CD4-positive, alpha-beta T cell treated with Interleukin-6 at 100 ng/mL for 8 hours (primary cell): ENCODE results near the gene ABCA10.
A peak's percentile ranks its signal among the peaks of the same experiment; 100 is the strongest.
"Not testable (repeated sequence)": the region's sequence is repeated elsewhere in the genome, so short reads cannot be mapped to it uniquely, and the experiment has no call there.

ENCODE experiments used
- DNase-seq: peaks from one replicate; pipeline ENCODE4 v3.0.0-alpha.2; 2020; ENCODE audit warnings: mixed read lengths, low spot score

The ABCA10 gene, protein sequence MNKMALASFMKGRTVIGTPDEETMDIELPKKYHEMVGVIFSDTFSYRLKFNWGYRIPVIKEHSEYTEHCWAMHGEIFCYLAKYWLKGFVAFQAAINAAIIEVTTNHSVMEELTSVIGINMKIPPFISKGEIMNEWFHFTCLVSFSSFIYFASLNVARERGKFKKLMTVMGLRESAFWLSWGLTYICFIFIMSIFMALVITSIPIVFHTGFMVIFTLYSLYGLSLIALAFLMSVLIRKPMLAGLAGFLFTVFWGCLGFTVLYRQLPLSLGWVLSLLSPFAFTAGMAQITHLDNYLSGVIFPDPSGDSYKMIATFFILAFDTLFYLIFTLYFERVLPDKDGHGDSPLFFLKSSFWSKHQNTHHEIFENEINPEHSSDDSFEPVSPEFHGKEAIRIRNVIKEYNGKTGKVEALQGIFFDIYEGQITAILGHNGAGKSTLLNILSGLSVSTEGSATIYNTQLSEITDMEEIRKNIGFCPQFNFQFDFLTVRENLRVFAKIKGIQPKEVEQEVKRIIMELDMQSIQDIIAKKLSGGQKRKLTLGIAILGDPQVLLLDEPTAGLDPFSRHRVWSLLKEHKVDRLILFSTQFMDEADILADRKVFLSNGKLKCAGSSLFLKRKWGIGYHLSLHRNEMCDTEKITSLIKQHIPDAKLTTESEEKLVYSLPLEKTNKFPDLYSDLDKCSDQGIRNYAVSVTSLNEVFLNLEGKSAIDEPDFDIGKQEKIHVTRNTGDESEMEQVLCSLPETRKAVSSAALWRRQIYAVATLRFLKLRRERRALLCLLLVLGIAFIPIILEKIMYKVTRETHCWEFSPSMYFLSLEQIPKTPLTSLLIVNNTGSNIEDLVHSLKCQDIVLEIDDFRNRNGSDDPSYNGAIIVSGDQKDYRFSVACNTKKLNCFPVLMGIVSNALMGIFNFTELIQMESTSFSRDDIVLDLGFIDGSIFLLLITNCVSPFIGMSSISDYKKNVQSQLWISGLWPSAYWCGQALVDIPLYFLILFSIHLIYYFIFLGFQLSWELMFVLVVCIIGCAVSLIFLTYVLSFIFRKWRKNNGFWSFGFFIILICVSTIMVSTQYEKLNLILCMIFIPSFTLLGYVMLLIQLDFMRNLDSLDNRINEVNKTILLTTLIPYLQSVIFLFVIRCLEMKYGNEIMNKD (N-terminal part only)

DNA sequence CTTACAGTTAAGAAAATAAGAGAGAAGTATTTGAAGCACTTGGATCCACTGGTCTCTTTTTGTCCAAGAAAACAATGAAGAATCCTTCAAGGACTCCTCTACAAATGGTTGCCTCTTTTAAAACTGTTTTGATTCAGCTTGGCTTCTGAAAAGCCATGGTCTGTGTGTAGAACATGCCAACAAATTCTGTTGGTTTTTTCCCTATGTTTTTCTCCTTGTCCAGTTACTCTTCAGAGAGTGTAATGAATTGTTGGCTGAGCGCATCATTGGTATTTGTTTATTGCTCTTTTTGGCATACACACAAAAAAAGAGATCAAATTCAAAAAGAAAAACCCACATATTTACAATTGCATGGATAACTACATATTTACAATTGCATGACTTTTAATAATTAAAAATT is at the start of gene ABCA10:
TSS of gene ABCA10 (minus strand) at position 249 of the 400 bp plus-strand sequence. CDS start 3,466 bp downstream, outside the sequence.
- no peak for DNase-seq

DNA sequence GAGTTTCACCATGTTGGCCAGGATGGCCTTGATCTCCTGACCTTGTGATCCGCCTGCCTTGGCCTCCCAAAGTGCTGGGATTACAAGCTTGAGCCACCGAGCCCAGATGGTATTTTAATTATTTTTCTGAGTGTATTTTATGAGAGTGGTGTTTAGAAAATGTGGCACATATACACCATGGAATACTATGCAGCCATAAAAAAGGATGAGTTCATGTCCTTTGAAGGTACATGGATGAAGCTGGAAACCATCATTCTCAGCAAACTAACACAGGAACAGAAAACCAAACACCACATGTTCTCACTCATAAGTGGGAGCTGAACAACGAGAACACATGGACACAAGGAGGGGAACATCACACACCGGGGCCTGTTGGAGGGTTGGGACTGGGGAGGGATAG is 47.7 kb upstream of the ABCA10 start:
- DNase-seq = not testable (repeated sequence)

DNA sequence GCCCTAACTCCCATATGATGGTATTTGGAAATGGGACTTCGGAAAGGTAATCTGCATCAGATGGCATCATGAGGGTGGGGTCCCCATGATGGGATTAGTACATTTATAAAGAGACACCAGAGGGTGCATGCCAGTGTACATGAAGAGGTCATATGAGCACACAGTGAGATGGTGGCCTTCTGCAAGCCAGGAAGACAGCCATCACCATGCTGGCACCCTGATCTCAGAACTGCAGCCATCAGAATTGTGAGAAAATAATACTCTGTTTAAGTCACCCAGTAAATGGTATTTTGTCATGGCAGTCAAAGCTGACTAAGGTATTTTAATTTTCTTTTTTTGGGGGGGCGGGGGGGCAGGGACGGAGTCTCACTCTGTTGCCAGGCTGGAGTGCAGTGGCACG is 47.1 kb upstream of the ABCA10 start:
- DNase-seq = no peak

DNA sequence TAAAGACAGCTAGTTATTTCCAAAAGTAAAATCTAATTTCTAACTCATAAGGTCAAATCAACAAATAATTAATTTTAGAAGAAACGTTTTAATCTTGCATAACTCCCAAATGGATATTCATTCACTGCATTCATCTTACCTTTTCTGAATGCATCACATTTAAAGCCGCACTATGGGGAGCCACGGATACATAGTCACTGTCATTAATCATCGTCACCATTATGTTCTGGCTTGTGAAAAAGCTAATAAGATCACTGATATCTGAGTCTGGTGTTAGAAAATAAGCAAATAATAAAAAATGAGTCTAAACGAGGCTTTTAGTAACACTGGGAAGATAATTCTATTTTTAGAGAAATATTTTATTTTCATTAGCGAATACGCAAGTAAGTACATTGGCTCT is 42.4 kb upstream of the ABCA10 start:
- DNase-seq = no peak

GRCh38 chr17:69269131-69269998 is 40.7 kb upstream of the ABCA10 start:
- DNase-seq = no peak

GRCh38 chr17:69268543-69269014 is 40.0 kb upstream of the ABCA10 start:
- DNase-seq = no peak

DNA sequence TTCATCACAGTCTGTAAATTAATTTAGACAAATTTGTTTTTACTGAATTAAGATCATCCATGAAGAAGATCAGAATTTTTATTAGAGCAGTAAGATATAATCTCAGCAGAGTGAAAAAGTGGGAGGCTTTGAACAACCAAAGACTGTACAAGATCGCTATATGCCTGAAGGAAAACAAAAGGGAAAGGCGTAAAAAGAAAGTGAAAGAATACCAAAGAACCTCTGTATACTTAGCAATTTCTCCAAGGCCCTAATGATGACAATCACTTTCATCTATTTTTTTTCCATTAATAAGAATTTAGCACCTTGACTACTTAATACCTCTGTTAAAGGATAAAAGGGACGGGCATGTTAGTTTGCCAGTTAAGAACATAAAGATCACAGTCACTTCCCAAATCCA is 38.6 kb upstream of the ABCA10 start:
- no peak for DNase-seq

DNA sequence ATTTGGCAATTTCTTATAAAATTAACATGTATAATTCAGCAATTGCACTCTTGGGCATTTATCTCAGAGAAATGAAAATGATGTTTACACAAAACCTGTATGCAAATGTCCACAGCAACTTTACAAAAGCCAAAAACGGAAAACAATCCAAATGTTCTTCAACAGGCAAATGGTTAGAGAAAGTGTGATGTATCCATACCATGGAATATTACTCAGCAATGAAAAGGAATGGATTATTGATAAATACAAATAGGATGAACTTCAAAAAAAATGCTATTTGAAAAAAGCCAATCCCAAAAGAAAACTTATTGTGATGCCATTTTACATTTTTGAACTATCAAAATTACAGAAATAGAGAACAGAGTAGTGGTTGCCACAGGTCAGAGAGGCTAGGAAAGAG is 37.2 kb upstream of the ABCA10 start:
- DNase-seq = no peak

DNA sequence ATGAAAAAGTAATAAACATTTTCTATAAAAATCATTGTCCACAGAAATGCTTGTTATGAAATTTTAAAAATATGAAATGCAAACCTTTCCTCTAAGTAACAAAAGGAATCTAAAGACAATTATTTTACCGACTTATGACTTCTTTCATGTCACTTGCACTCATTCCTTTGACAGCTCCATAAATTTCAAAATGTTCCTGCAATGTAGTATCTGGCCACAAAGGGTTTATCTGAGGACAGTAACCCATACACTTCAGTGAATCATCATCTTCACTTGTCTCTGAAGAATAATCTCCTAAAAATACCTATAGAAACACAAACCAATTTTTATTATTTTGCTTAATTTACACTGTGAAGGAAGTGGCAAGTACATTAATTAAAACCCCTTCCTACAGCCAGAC is 25.6 kb upstream of the ABCA10 start:
- DNase-seq = no peak

- no peak for DNase-seq
Measured at GRCh38 chr17:69250641-69251040, 22.0 kb upstream of the ABCA10 start.

DNA sequence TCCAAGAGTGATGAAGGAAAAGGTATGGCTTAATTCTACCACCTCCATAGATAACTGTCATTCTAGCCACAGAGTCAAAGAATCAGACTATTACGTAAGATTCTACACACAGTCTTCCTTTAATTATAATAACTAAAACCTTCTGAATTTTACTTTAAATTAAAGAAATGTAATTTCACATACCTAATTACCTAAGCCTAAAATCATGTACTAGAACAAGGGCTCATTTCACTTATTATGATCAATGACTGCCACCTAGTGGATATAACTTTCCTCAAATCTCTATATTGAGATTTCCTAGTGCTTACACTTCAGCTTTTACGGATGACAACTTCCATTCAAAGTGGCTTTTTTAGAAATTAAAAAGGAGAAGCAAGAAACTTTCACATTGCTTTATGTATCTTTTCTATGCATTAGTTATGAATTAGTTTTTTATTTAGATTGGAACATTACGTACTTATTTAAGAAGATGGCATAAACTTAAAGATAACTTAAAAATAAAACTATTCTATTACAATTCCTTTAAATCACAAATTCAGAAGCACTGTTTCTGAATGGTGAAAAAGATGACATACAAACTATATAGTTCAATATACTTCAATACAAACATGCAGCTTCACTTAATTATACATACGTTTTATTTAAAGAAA is 18.2 kb upstream of the ABCA10 start:
- no peak for DNase-seq

- DNase-seq = no peak
Measured at GRCh38 chr17:69246202-69246601, 17.6 kb upstream of the ABCA10 start.

GRCh38 chr17:69245617-69246016 is 17.0 kb upstream of the ABCA10 start:
- no peak for DNase-seq

GRCh38 chr17:69239611-69240600 is 11.3 kb upstream of the ABCA10 start:
- no peak for DNase-seq

DNA sequence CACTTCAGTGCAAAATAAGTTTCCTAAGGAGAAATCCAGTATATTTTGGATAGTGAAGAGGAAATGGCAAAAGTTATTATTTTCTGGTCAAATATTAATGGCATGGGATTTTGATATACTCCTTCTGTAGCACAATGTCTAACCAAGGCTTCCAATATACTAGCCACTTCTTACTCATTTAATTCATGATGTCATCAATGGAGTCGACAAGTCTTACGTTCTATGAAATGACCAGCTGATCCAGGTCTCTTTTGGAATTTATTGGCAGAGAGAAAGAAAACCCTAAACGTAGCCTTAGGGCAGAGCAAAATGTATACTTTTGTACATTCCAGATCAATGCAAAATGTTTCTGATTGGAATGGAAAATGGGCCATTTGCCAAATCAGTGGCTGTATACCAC is 8.3 kb upstream of the ABCA10 start:
- DNase-seq = no peak

DNA sequence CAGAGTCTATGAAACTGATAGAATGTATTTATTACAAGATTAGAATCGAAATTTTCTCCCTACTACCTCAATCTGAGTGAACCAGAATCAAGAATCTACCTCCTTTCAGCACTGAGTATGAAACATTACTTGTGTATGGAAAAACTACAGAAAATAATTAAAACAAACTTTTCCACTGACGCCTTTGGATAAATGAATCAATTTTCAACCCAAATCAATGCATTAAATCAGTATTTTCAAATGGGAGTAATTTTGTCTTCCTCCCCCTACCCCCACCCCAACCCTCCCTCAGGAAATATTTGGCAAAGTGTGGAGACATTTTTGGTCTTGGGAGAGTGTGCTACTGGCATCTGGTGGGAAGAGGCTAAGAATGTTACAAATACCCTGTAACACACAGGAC is 7.8 kb upstream of the ABCA10 start:
- DNase-seq = no peak

GRCh38 chr17:69235338-69236058 is 6.9 kb upstream of the ABCA10 start:
- DNase-seq = peak; percentile 30

DNA sequence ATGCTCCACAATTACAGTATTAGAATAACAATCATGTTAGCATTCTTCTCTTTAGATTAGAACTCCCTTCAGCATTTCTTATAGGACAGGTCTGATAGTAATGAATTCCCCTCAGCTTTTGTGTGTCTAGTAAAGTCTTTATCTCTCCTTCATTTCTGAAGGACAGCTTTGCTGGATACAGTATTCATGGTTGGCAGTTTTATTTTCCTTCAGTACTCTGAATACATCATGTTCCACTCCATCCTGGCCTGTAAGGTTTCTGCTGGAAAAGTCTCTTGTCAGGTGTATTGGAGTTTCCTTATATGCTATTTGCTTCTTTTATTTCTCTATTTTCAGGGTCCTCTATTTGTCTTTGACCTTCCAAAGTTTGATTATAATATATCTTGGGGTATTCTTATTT is 4.0 kb upstream of the ABCA10 start:
- no peak for DNase-seq

- DNase-seq = no peak
Measured at GRCh38 chr17:69231521-69231920, 2.9 kb upstream of the ABCA10 start.
